GM19468 (cell line): Measurements from ENCODE around the gene PHF13.

Source experiments
- ATAC-seq: cut with Tn5 transposase; IDR thresholded peaks from one replicate; pipeline ENCODE4 v1.9.1; 2021; ENCODE audit warnings: mild to moderate bottlenecking, moderate library complexity, moderate number of reproducible peaks; ENCODE audit not compliant: unreplicated experiment; ENCODE audit errors: extremely low read depth

PHF13 gene

DNA sequence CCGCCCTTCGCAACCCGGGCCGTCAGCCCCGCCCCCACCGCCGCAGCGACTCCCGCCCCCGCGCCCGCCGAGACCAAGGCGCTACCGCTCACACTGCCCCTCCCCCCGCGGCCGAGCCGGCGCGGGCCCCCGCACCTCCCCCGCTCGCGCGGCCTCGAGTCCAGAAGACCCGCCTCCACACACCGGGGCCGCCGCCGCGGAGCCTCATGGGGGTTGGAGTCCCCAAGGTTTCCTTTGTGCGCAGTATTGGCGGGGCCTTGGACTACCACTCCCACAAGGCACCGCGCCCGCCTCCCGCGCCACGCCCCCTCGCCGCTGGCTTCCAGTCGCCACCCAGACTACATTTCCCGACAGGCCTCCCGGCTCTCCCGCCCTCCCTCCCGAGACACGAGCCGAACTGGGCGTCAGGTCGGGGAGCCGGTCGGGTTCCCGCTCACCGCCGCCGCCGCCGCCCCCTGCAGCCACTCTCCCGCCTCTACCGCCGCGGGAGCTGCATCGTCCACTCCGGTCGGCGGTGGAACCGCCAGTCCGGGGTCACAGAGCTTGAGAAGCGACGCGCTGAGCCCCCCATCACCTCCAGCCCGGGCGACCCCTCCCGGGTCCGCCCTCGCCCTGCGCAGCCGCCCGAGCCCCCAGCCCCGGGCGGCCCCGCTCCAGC lies at the start of gene PHF13:
Gene PHF13 (plus strand): TSS at position 371 of the 658 bp plus-strand sequence. CDS start 336 bp downstream, outside the sequence.
- ATAC-seq = peak; percentile 82

- ATAC-seq = no peak
Observed at GRCh38 chr1:6569033-6569432, 44.5 kb upstream of the PHF13 start.

GRCh38 chr1:6570100-6570499 lies 43.4 kb upstream of the PHF13 start:
- no peak for ATAC-seq

- ATAC-seq = no peak
Observed at GRCh38 chr1:6570987-6571386, 42.5 kb upstream of the PHF13 start.

DNA sequence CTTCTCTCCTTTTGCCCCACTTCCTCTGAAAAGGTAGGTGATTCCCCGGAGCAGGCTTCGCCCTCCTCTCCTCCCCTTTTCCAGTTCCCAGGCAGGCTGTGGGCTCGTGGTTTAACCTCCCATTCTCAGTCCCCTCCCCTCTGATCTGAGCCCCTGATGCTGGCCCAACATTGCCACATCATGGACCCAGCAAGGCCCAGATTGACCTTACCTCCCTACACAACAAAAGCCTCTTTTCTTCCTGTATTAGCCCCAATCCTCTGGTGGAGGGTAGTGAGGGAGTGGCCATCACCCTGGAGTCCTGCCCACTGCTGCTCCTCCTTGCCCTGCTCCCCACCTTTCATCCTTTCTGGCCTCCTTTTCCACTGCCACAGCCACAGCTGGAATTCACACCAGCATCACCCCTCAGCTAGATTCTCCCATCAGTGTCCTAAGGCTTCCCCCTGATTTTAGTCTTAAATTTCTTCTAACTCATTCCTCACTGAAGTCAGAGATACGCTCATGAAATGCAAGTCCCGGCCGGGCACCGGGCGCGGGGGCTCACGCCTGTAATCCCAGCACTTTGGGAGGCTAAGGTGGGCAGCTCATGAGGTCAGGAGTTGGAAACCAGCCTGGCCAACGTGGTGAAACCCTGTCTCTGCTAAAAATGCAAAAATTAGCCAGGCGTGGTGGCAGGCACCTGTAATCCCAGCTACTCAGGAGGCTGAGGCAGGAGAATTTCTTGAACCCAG lies 40.7 kb upstream of the PHF13 start:
- no peak for ATAC-seq

DNA sequence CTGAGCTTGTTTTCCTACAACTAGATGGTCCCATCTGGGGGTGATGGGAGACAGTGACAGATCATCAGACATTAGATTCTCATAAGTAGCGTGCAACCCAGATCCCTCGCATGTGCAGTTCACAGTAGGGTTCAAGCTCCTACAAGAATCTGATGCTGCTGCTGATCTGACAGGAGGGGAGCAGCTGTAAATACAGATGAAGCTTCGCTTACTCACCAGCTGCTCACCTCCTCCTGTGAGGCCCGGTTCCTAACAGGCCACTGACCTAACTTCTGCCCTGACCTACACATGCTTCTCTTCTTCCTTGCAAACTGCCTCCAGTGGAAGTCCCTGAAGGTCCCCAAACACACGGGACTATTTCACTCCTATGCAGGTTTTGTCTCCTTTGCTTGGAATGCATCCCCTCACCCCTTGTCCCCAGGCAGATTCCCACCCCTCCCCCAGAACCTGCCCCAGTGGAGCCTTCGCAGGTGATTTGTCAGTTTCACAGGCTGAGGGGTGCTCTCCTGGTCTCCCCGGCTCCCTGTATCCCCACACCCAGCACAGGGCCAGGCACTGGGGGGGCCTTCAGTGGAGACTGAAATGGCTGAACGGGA lies 39.4 kb upstream of the PHF13 start:
- ATAC-seq = no peak

DNA sequence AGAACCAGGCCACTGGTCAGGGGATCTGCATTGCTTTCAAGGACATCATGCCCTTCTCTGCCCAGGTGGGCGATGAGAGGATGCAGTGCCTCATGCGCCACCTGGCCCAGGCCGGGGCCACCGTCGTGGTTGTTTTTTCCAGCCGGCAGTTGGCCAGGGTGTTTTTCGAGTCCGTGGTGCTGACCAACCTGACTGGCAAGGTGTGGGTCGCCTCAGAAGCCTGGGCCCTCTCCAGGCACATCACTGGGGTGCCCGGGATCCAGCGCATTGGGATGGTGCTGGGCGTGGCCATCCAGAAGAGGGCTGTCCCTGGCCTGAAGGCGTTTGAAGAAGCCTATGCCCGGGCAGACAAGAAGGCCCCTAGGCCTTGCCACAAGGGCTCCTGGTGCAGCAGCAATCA lies 38.7 kb upstream of the PHF13 start:
- ATAC-seq = no peak

DNA sequence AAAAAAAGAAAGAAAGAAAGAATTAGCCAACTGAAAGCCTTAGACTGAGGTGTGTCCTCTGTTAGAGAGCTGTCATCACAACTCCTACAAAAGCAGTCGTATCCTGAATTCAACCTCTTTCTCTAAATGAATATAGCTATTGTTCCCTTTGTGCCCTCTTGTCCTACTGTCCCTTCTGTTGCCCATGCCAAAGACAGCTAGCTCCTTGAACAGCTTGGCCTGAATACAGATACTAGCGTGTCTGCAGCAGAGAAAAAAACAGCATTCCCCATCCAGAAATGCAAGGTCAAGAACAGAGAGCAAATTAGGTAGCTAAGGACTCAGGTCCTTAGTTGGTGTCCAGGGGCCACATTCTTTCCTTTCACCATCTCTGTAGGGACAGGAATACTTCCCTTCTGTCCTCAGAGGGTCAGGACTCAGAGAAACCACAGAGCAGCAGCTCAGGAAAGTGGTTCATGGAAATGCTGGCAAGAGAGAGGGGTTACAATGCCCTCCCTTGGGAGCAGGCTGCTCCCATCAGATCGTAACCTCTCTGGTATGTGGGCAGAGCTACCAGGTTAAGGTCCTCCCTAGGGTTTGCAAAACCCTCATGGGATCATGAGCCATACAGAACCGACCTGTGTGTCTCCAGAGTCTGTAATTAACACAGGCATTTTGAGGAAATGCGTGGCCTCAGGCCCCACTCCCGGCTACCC lies 35.6 kb upstream of the PHF13 start:
- no peak for ATAC-seq

GRCh38 chr1:6578624-6579373 lies 34.7 kb upstream of the PHF13 start:
- no peak for ATAC-seq

DNA sequence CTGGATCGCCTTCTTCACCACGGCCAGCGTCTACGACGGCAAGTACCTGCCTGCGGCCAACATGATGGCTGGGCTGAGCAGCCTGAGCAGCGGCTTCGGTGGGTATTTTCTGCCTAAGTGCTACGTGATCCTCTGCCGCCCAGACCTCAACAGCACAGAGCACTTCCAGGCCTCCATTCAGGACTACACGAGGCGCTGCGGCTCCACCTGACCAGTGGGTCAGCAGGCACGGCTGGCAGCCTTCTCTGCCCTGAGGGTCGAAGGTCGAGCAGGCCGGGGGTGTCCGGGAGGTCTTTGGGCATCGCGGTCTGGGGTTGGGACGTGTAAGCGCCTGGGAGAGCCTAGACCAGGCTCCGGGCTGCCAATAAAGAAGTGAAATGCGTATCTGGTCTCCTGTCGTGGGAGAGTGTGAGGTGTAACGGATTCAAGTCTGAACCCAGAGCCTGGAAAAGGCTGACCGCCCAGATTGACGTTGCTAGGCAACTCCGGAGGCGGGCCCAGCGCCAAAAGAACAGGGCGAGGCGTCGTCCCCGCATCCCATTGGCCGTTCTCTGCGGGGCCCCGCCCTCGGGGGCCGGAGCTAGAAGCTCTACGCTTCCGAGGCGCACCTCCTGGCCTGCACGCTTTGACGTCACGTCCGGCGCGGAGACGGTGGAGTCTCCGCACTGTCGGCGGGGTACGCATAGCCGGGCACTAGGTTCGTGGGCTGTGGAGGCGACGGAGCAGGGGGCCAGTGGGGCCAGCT lies 34.0 kb upstream of the PHF13 start, which contains the start of gene ZBTB48:
Gene ZBTB48 (plus strand): TSS at position 621 of the 745 bp plus-strand sequence. CDS start 616 bp downstream, outside the sequence.
- ATAC-seq = peak; percentile 87

DNA sequence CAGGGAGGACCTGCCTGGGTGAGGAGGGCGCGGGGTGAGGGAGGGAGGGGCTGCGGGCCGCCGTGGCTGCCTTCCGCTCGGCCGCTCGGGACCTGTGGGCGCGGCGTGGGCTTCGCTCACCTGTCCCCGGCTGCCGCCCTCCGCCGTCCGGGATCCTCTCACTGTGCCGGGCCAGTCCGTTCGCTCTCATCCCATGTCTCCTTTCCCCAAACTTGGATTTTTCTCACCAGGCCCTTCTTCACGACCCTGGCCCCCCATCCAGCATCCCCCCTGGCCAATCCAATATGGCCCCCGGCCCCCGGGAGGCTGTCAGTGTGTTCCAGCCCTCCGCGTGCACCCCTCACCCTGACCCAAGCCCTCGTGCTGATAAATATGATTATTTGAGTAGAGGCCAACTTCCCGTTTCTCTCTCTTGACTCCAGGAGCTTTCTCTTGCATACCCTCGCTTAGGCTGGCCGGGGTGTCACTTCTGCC lies 33.4 kb upstream of the PHF13 start:
- ATAC-seq = no peak

DNA sequence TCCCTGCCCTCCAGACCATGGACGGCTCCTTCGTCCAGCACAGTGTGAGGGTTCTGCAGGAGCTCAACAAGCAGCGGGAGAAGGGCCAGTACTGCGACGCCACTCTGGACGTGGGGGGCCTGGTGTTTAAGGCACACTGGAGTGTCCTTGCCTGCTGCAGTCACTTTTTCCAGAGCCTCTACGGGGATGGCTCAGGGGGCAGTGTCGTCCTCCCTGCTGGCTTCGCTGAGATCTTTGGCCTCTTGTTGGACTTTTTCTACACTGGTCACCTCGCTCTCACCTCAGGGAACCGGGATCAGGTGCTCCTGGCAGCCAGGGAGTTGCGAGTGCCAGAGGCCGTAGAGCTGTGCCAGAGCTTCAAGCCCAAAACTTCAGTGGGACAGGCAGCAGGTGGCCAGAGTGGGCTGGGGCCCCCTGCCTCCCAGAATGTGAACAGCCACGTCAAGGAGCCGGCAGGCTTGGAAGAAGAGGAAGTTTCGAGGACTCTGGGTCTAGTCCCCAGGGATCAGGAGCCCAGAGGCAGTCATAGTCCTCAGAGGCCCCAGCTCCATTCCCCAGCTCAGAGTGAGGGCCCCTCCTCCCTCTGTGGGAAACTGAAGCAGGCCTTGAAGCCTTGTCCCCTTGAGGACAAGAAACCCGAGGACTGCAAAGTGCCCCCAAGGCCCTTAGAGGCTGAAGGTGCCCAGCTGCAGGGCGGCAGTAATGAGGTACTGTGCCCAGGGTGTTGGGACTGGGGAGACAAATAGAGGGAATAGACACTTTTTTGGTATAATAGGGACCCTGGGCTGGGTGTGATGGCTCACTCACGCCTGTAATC lies 32.7 kb upstream of the PHF13 start:
- no peak for ATAC-seq

GRCh38 chr1:6581561-6582305 lies 31.8 kb upstream of the PHF13 start:
- no peak for ATAC-seq

DNA sequence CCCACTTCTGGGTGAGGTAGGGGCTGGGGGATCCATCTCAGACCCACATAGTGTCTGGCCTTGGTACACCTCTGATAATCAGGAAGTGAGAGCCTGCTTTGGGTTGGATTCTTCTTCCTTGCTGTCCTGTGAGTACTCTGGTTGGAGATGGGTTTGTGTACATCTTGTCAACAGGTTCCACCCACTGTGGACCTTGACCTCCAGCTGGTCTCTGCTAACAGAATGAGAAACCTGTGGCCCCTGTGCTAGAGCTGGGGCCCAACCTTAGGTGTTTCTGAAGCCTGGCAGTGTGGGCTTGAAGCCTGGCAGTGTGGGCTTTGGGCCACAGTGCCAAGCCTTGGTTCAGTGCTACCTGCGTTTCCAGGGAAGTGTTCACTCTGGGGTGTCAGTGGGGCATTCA lies 31.2 kb upstream of the PHF13 start:
- ATAC-seq = no peak

GRCh38 chr1:6584126-6585080 lies 29.1 kb upstream of the PHF13 start:
- no peak for ATAC-seq

DNA sequence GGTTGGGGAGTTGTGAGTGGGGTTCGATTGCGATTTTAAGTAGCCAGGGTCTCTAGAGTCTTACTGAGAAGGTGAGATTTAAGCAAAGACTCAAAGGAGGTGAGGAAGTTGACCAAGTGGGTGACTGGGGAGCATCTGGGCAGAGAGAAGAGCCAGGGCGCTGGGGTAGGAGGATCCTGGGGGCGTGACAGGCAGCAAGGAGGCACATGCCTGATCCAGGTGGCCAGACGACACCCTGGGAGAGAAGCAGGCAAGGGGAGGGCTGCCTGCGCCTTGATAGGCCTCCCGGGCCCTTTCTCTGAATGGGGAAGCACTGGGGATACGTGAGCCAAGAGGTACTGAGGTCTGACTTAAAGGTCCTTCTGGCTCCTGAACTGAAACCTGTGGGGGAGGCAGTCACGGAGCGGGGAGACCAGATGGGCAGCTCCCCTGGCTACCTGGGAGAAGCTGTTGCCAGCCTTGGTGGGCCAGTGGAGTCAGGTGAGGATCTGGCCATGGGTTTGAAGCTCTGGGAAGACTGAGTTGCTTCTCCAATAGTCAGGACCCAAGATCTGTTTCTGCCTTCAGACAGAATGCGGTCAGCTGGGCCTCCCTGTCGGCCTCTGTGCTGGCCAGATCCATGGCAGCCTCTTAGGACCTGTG lies 28.3 kb upstream of the PHF13 start:
- no peak for ATAC-seq
